Thoracic aorta (tissue), 2 donors: ENCODE data around the gene MYH6. TPM values are rescaled to one million over a fixed set of nuclear protein-coding genes. Genes with fewer than 3 reads are reported as not detected.

Experiments
- ATAC-seq: fragments of 150-250 bp; one replicate; pipeline ENCODE4 v1.8.0; 2017; ENCODE audit warnings: low read depth; ENCODE audit not compliant: insufficient number of reproducible peaks, low FRiP score
- DNase-seq: peaks from one replicate; pipeline ENCODE4 v3.0.0-alpha.2; 2020; ENCODE audit warnings: low spot score
- H3K27ac ChIP-seq, 2 donors: fragments of 200-600 bp; sonication (generic); 1 replicate in 1 of 2; 2 replicates in 1 of 2; pipeline ENCODE4 v1.5.1; 2016; ENCODE audit warnings: mild to moderate bottlenecking in 2 of 2, moderate library complexity in 2 of 2
- H3K27me3 ChIP-seq: fragments of 200-600 bp; sonication (generic); replicated peaks from 2 replicates; pipeline ENCODE4 v1.6.0; 2016; ENCODE audit warnings: mild to moderate bottlenecking; ENCODE audit not compliant: insufficient read depth
- H3K36me3 ChIP-seq: fragments of 200-600 bp; sonication (generic); one replicate; pipeline ENCODE4 v1.5.1; 2016
- H3K4me1 ChIP-seq, 2 donors: fragments of 200-600 bp; sonication (generic); 1 replicate in 1 of 2; 2 replicates in 1 of 2; pipeline versions ENCODE4 v1.5.1 to v1.6.0; 2016; ENCODE audit warnings: low read depth in 2 of 2, mild to moderate bottlenecking in 1 of 2; ENCODE audit not compliant: control insufficient read depth in 1 of 2
- H3K4me3 ChIP-seq: fragments of 200-600 bp; sonication (generic); 2 replicates; pipeline ENCODE4 v1.5.1; 2016; ENCODE audit warnings: mild to moderate bottlenecking
- H3K9me3 ChIP-seq: fragments of 200-600 bp; sonication (generic); 2 replicates; pipeline ENCODE4 v1.5.1; 2016
- total RNA-seq, 2 donors: library from RNA; depleted of rRNA; stranded (reverse); fragments of >200 nt; gene quantifications; one replicate each; pipeline versions ENCODE4 v1.1.0 to v1.2.3, GENCODE V29; 2016
- TF ChIP-seq, protein P1 (sequence below): fragments of 200-600 bp; sonication (generic); IDR thresholded peaks from one replicate; pipeline ENCODE4 v1.5.1; 2019; ENCODE audit warnings: antibody characterized with exemption

The MYH6 gene
- total RNA-seq, 2 donors from 2014 or later = not detected

DNA sequence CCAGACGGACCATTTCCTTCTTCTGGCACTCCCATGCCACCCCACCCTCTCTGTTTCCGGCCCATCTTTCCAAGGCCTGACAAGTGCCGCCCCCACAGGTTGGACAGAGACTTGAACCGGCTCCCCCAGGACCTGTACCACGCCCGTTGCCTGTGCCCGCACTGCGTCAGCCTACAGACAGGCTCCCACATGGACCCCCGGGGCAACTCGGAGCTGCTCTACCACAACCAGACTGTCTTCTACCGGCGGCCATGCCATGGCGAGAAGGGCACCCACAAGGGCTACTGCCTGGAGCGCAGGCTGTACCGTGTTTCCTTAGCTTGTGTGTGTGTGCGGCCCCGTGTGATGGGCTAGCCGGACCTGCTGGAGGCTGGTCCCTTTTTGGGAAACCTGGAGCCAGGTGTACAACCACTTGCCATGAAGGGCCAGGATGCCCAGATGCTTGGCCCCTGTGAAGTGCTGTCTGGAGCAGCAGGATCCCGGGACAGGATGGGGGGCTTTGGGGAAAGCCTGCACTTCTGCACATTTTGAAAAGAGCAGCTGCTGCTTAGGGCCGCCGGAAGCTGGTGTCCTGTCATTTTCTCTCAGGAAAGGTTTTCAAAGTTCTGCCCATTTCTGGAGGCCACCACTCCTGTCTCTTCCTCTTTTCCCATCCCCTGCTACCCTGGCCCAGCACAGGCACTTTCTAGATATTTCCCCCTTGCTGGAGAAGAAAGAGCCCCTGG lies 32.4 kb downstream of the MYH6 start:
- Histone ChIP-seq H3K9me3 (no peaks in the 10 kb centered on the region), H3K36me3 (no peaks in the 10 kb centered on the region), H3K4me3 (no peak overlapping the region), H3K27me3 (no peaks in the 10 kb centered on the region), H3K27ac (no peak overlapping the region), H3K4me1 (peaks cover 0 to 4% of the 10 kb centered on the region in 2 donors)
- DNase-seq = no peak
- TF ChIP-seq, protein P1, sequence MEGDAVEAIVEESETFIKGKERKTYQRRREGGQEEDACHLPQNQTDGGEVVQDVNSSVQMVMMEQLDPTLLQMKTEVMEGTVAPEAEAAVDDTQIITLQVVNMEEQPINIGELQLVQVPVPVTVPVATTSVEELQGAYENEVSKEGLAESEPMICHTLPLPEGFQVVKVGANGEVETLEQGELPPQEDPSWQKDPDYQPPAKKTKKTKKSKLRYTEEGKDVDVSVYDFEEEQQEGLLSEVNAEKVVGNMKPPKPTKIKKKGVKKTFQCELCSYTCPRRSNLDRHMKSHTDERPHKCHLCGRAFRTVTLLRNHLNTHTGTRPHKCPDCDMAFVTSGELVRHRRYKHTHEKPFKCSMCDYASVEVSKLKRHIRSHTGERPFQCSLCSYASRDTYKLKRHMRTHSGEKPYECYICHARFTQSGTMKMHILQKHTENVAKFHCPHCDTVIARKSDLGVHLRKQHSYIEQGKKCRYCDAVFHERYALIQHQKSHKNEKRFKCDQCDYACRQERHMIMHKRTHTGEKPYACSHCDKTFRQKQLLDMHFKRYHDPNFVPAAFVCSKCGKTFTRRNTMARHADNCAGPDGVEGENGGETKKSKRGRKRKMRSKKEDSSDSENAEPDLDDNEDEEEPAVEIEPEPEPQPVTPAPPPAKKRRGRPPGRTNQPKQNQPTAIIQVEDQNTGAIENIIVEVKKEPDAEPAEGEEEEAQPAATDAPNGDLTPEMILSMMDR = no peak
- ATAC-seq = no peak

DNA sequence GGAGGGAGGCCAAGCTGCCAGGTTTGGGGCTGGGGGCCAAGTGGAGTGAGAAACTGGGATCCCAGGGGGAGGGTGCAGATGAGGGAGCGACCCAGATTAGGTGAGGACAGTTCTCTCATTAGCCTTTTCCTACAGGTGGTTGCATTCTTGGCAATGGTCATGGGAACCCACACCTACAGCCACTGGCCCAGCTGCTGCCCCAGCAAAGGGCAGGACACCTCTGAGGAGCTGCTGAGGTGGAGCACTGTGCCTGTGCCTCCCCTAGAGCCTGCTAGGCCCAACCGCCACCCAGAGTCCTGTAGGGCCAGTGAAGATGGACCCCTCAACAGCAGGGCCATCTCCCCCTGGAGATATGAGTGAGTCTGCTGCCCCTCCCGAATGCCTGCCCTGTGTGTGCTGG lies 35.0 kb downstream of the MYH6 start:
- no peak overlapping the region for H3K4me3 ChIP-seq
- no peak for DNase-seq
- H3K27ac ChIP-seq = no peak overlapping the region
- ATAC-seq = no peak
- no peaks in the 10 kb centered on the region for H3K27me3 ChIP-seq
- H3K36me3 ChIP-seq = no peaks in the 10 kb centered on the region
- H3K9me3 ChIP-seq = no peaks in the 10 kb centered on the region
- TF ChIP-seq, protein P1 = no peak
- peaks cover 0 to 4% of the 10 kb centered on the region in 2 donors for H3K4me1 ChIP-seq

- Histone ChIP-seq H3K36me3 (no peaks in the 10 kb centered on the region), H3K4me1 (peaks cover 0 to 4% of the 10 kb centered on the region in 2 donors), H3K9me3 (no peaks in the 10 kb centered on the region), H3K27ac (no peak within 1 kb of the TSS), H3K4me3 (no peak within 1 kb of the TSS), H3K27me3 (no peaks in the 10 kb centered on the region)
- DNase-seq = no peak
- TF ChIP-seq, protein P1 = no peak
- ATAC-seq = no peak
Observed at GRCh38 chr14:23372509-23372908, 35.6 kb downstream of the MYH6 start, which contains the start of gene IL25. TSS of gene IL25 (plus strand) at chr14:23372809.

DNA sequence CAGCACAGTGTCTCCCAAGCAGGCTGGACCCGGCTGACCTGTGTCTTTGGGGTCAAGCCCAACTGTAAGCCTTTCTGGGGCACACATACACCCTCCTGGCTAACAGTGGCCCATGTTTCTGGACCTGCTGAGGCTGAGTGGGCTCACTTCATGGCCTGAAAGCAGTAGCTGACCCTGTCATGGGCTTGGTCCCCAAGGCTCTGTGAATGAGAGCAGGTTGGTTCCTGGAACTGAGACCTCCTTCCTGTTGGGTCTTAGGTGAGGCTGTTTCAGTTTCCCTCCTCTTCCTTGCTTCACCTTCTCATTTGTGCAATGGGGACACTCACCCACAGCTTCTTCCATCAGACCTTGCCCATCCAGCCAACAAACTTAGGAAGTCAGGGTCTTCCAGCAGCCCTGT lies 36.2 kb downstream of the MYH6 start:
- no peaks in the 10 kb centered on the region for H3K9me3 ChIP-seq
- ATAC-seq (no peak), DNase-seq (no peak)
- no peaks in the 10 kb centered on the region for H3K36me3 ChIP-seq
- TF ChIP-seq, protein P1 = no peak
- H3K27me3 ChIP-seq = no peaks in the 10 kb centered on the region
- H3K4me1 ChIP-seq = peaks cover 0 to 6% of the 10 kb centered on the region in 2 donors
- no peak overlapping the region for H3K27ac ChIP-seq
- no peak overlapping the region for H3K4me3 ChIP-seq

GRCh38 chr14:23370221-23370620 lies 37.9 kb downstream of the MYH6 start:
- ATAC-seq = no peak
- Histone ChIP-seq H3K4me1 (peaks cover 0 to 6% of the 10 kb centered on the region in 2 donors), H3K27me3 (no peaks in the 10 kb centered on the region), H3K36me3 (no peaks in the 10 kb centered on the region), H3K9me3 (no peaks in the 10 kb centered on the region), H3K27ac (no peak overlapping the region), H3K4me3 (no peak overlapping the region)
- TF ChIP-seq, protein P1 = no peak
- no peak for DNase-seq
